ENCODE data around the gene GAST. TPM values are rescaled to one million over a fixed set of nuclear protein-coding genes. Genes with fewer than 3 reads are reported as not detected.

The GAST gene
- total and polyA plus RNA-seq, 2 of the 13 experiments (the other 11 are each of a cell fraction or from before 2014, with no cell fraction given) = 0.32 to 0.42 TPM

GRCh38 chr17:41738077-41738800 lies 26.1 kb downstream of the GAST start (continued):
- TF ChIP-seq, protein P1, sequence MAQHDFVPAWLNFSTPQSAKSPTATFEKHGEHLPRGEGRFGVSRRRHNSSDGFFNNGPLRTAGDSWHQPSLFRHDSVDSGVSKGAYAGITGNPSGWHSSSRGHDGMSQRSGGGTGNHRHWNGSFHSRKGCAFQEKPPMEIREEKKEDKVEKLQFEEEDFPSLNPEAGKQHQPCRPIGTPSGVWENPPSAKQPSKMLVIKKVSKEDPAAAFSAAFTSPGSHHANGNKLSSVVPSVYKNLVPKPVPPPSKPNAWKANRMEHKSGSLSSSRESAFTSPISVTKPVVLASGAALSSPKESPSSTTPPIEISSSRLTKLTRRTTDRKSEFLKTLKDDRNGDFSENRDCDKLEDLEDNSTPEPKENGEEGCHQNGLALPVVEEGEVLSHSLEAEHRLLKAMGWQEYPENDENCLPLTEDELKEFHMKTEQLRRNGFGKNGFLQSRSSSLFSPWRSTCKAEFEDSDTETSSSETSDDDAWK (CRISPR knock-in tag; IDR thresholded peaks at IDR 0.05) = no peak
- TF ChIP-seq THAP11 (CRISPR knock-in tag; IDR thresholded peaks at IDR 0.05) (no peak), ZZZ3 (CRISPR knock-in tag; IDR thresholded peaks at IDR 0.05; ENCODE audit: borderline replicate concordance) (no peak), ZNF550 (CRISPR knock-in tag; IDR thresholded peaks at IDR 0.05; ENCODE audit: borderline replicate concordance) (no peak), ZKSCAN8 (CRISPR knock-in tag; IDR thresholded peaks at IDR 0.05; ENCODE audit: borderline replicate concordance) (peak; percentile 81; the same call in 1 of the 2 replicates), HHEX (CRISPR knock-in tag; IDR thresholded peaks at IDR 0.05) (no peak), SUZ12 (IDR thresholded peaks at IDR 0.05; ENCODE audit: low read depth, low read length) (no peak), ZNF33B (CRISPR knock-in tag; IDR thresholded peaks at IDR 0.05) (no peak), ZNF615 (CRISPR knock-in tag; IDR thresholded peaks at IDR 0.05; ENCODE audit: borderline replicate concordance) (no peak), ZNF841 (CRISPR knock-in tag; IDR thresholded peaks at IDR 0.05; ENCODE audit: borderline replicate concordance) (no peak), ZNF768 (CRISPR knock-in tag; IDR thresholded peaks at IDR 0.05) (peak; percentile 65), FIP1L1 (IDR thresholded peaks at IDR 0.05; ENCODE audit: borderline replicate concordance, insufficient read depth, low read depth, low read length) (no peak), ZBTB8A (CRISPR knock-in tag; IDR thresholded peaks at IDR 0.05; ENCODE audit: borderline replicate concordance, low read depth) (no peak), BHLHE40 (IDR thresholded peaks at IDR 0.05; ENCODE audit: low read length) (0 out of 2 replicates have a peak, but pooled peaks have one; percentile 19), PAWR (CRISPR knock-in tag; IDR thresholded peaks at IDR 0.05; ENCODE audit: borderline replicate concordance) (no peak), RORA (CRISPR knock-in tag; IDR thresholded peaks at IDR 0.05) (no peak), ZBTB46 (CRISPR knock-in tag; IDR thresholded peaks at IDR 0.05; ENCODE audit: borderline replicate concordance) (no peak), GATAD1 (CRISPR knock-in tag; IDR thresholded peaks at IDR 0.05) (peak; percentile 44), CENPX (CRISPR knock-in tag; IDR thresholded peaks at IDR 0.05) (no peak)
- TF ChIP-seq, protein P2, sequence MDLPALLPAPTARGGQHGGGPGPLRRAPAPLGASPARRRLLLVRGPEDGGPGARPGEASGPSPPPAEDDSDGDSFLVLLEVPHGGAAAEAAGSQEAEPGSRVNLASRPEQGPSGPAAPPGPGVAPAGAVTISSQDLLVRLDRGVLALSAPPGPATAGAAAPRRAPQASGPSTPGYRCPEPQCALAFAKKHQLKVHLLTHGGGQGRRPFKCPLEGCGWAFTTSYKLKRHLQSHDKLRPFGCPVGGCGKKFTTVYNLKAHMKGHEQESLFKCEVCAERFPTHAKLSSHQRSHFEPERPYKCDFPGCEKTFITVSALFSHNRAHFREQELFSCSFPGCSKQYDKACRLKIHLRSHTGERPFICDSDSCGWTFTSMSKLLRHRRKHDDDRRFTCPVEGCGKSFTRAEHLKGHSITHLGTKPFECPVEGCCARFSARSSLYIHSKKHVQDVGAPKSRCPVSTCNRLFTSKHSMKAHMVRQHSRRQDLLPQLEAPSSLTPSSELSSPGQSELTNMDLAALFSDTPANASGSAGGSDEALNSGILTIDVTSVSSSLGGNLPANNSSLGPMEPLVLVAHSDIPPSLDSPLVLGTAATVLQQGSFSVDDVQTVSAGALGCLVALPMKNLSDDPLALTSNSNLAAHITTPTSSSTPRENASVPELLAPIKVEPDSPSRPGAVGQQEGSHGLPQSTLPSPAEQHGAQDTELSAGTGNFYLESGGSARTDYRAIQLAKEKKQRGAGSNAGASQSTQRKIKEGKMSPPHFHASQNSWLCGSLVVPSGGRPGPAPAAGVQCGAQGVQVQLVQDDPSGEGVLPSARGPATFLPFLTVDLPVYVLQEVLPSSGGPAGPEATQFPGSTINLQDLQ (CRISPR knock-in tag; IDR thresholded peaks at IDR 0.05) = peak; percentile 39; the same call in 1 of the 2 replicates
- TF ChIP-seq, protein P3, sequence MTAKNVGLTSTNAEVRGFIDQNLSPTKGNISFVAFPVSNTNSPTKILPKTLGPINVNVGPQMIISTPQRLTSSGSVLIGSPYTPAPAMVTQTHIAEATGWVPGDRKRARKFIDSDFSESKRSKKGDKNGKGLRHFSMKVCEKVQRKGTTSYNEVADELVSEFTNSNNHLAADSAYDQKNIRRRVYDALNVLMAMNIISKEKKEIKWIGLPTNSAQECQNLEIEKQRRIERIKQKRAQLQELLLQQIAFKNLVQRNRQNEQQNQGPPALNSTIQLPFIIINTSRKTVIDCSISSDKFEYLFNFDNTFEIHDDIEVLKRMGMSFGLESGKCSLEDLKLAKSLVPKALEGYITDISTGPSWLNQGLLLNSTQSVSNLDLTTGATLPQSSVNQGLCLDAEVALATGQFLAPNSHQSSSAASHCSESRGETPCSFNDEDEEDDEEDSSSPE (CRISPR knock-in tag; IDR thresholded peaks at IDR 0.05) = peak; percentile 47; the same call in 1 of the 2 replicates

Measured in HepG2 (cell line).